A549 (cell line): ENCODE data around the gene PLD1.

Source experiments
- CHD4 ChIP-seq: fragments of 200-600 bp; sonication (generic); IDR thresholded peaks from 2 replicates; pipeline ENCODE4 v1.6.1; 2016; ENCODE audit warnings: antibody characterized with exemption, mild to moderate bottlenecking, borderline replicate concordance
- CTCF ChIP-seq: fragments of >200 bp; sonication (Bioruptor Twin); formaldehyde crosslinking; IDR thresholded peaks from 3 replicates; pipeline ENCODE4 v1.5.1; 2016
- JUN ChIP-seq, 2 experiments: fragments of >200 bp; sonication (Bioruptor Twin); formaldehyde crosslinking; IDR thresholded peaks; 2 replicates in 1 of 2; 3 replicates in 1 of 2; pipeline ENCODE4 v1.6.1; 2016 to 2017
- POLR2A ChIP-seq: IDR thresholded peaks from 2 replicates; pipeline ENCODE4 v1.6.1; 2012; ENCODE audit warnings: mild to moderate bottlenecking, low read length

GRCh38 chr3:171699601-171700000 lies 110.7 kb downstream of the PLD1 start:
- TF ChIP-seq CTCF (no peak), POLR2A (no peak), JUN (IDR thresholded peaks at IDR 0.05) (no peak), CHD4 (no peak)
